HT-29 (cell line): ENCODE data around the gene MST1. TPM values are rescaled to one million over a fixed set of nuclear protein-coding genes. Genes with fewer than 3 reads are reported as not detected.

Experiments used
- DNase-seq: peaks from one replicate; pipeline ENCODE4 v3.0.0-alpha.2; 2015; ENCODE audit warnings: low spot score
- total RNA-seq: library from RNA; depleted of rRNA; stranded (reverse); fragments of >200 nt; shearing (Covaris generic); gene quantifications from 2 replicates; pipeline ENCODE4 v1.2.3, GENCODE V29; 2014

MST1 gene
- total RNA-seq, 1 experiment from 2014 or later: 2.2 TPM

DNA sequence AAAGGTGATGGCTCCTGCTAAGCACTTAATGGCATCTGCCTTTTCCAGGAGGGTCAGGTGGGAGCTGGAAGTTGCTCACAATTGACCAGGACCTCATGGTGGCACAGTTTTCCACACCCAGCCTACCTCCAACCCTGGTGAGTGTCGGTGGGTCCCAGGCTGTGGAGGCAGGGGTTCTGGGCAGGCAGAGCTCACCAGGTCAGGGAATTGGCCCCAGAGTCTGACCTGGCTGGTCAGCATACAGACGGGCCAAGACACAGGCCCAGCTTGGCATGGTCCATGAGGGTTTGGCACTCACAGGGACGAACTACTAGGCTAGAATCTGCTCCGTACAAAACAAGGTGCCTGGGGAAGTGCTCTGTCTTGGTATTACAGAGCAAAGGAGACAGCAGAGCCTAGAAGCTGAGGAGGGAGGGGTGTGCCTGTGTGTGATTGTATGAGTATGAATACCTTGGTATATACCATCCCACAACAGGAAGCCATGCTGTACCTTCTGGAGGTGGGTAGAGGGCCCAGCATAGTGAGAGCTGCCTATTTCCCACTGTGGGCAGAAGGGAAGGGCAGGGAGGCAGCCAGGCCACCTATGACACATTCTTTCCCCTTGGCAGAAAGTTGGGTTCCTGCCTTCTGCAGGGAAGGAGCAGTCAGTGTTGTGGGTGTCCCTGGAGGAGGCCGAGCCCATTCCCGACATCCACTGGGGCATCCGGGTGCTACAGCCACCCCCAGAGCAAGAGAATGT is 8.6 kb downstream of the MST1 start:
- no peak for DNase-seq

DNA sequence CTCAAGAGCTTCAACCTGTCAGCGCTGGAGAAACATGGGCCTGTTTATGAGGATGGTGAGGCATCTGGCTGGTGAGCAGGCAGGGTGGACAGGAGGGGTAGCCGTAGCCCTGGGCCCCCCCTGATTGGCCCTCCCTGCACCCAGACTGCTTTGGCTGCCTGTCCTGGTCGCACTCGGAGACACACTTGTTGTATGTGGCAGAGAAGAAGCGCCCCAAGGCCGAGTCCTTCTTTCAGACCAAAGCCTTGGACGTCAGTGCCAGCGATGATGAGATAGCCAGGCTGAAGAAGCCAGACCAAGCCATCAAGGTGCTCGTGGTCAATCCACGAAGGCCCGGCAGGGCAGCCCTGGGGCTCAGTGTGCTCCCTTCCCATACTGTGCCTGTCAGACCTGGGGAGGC is 13.4 kb downstream of the MST1 start:
- no peak for DNase-seq

DNA sequence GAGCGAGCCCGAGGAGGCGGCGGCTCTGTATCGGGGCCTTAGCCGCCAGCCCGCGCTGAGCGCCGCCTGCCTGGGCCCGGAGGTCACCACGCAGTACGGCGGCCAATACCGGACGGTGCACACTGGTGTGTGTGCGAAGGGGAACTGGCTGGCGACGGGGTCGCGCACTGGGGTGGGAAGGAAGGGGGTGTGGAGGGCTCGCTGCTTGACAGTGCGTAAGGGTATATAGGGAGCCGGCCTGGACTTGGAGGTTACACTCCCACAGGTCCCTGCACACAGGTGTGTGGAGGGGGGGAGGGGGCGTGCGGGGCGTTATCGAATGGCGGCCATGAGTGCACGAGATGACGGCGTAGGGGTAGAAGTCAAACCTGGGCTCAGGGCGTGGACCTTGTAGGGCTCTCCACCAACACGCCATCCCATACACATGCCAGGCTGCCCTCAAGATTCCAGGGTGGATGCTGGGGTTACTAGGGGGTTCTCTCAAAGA is 14.7 kb downstream of the MST1 start:
- no peak for DNase-seq

DNA sequence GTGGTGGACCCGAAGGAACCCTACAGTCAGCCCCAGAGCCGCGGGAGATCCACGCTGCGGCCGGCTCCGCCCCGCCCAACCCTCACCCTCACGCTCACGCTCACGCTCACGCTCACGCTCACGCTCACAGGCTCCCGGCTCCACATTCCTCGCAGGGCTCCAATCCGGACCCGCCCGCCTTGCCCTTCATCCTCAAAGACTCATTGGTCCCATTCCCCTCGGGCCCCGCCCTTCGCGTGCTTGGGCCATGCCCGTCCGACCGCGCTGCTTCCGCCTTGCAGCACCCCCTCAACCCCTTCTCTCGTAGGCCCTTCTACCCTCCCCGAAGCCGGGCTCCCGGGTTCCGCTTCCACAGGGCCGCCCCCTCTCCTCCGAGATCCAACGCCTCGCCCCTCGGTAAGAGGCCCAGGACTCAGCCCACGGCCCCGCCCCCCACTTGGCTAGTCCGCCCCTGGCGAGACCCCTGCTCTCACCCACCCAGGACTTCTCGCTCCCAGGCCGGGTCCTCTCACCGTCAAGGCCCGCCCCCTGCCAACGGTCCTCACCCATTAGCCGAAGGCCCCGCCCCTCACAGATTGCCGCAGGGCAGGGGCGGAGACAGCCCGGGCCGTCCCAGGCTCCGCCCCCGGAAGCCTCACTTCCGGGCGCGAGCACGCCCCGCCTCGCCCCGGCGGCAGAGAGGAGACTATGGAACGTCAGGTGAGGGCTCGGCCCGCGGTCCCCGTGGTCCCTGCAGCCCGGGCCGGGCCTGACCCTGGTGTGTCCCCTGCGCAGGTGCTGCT is 15.4 kb downstream of the MST1 start, which contains the start of gene APEH:
Gene APEH, plus strand, starts transcription at position 637 of the 782 bp plus-strand sequence. Its CDS starts 51 bp downstream, at position 688.
- peak; percentile 96 for DNase-seq

DNA sequence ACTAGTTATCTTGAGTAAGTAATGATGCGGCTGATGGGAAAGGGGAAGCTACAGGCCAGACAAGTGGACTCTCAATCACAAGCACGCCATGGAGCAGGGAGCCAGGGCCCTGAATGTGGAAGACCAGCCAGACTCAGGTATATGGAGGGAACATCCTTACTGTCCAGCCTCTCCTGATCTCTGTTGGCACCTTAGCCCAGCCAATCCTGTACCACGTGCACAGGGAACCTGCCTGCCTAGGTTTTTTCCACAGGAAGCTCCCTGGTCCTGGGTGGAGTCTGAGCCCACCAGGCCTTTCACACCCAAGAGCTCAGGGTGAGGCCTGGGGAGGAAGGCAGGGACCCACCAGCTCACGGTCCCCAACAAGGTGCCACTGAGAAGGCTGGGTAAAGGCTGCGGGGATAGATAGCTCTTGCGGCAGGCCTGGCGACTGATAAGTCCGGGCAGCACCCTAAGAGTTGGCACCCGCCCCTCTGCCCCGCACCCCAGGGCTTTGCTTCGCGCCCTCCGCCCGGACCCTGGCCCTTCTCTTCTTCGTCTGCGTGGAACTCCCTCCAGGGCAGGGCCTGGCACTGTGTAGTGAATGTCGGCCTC is 16.1 kb downstream of the MST1 start:
- peak; percentile 42 for DNase-seq

DNA sequence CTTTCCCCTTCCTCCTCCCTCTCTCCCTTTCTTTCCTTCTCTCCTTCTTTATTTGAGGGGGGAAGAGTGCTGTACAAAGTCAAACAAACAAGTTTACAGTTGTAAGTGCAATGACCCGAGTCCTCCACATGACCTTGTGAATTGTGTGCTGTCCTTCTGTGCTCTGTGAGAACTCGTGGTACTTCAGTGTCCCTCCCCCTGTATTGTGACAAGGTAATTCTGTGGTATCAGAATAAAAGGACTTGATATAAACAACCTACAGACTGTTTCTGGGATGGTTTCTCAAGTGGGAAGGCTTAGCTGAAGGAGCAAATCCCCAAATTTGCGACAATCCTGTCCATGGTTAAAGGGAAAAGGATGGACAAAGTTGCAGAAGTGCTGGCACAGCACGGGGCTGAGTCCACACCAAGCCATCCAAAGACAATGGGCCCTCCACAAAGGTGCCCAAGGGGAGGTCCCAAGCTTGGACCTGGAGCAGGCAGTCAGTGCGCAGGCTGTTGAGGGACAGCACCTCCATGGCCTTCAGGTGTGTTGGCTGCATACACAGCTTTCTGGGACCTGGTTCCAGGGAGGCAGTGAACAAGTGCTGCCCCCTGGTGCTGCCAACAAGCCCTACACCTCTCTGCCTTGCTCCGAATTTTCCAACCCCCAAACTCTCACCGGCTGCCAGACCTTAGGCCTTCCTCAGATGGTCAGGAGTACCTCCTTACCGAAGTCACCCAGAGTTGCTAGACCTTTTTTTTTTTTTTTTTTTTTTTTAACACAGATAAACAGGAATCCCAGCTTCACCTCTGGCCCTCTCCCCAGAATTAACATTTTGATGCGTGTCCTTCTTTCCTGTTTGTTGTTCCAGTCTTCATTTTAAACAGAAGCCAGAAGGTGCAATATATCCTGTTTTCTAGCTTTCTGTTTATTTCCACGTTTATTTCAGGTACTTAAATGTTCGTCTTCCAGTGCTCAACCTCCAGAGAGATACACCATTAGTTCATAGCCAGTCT is 17.7 kb downstream of the MST1 start:
- peak; percentile 73 for DNase-seq

DNA sequence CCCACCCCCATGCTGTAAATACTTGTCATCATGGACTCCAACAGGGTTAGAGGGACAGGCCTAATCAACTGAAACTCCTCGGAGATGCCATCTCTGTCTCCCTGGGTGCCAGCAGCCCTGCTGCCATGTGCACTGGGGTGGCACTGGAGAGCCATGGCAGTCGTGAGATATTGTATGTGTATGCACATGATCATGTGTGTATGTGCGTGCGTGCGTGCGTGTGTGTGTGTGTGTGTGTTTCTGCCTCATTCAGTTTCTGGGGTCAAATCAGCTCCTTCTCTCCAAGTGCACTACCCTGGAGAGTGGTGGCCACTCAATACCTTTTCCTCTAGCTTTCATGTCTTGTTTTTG is 18.4 kb downstream of the MST1 start:
- DNase-seq: no peak

DNA sequence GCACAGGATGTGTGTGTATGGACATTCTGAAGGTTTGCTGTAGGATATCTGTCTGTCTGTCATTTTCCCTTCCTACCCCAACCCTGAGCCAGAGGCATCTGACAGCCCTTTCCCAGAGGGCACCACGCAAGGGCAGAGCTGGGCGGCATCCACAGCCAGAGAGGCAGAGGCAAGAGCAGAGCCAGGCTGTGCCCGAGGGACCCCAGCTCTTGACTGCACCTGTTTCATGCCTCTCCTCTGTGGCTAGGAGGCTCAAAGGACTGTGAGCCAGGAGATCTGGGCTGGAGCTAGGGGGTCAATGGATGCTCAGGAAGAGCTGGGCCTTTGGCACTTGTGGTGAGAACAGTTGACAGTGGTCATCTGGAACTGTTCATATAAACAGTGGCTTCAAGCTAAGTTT is 19.9 kb downstream of the MST1 start:
- no peak for DNase-seq

DNA sequence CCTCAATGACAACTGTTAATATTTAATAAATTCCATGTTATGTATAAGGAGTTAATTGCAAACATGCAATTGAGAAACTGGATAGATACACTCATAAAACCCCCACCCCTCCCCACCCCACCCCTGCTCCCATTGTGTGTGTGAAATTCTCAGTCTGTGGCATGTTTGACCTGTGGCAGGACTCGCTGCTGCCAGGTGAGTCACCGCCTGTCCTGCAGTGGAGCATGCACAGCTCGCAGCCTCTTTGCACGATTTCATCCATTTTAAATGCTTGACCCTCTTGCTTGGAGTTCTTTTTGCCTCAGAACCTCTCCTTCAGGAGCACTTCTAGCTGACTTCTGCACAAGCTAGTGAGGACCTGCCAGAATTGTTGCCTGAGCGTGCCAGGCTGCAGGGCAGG is 20.4 kb downstream of the MST1 start:
- DNase-seq: peak; percentile 32

DNA sequence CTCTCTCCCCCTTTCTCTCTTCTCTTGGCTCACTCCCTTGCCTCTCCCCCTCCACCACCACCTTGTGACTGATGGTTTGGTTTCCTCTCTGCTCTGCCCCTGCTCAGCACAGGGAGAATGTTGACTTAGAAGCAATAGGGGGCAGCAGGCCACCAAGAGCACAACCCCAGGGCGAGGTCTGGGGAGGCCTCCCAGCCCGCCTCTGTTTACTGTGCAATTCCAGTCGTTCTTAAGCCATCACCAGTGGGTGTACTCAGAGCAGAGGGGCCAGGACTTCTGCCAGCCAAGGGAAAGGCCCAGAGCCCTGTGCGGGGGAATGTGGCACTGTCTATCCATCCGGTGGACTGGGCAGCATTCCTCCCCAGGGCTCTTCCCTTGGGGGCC is 20.9 kb downstream of the MST1 start:
- peak; percentile 5 for DNase-seq

DNA sequence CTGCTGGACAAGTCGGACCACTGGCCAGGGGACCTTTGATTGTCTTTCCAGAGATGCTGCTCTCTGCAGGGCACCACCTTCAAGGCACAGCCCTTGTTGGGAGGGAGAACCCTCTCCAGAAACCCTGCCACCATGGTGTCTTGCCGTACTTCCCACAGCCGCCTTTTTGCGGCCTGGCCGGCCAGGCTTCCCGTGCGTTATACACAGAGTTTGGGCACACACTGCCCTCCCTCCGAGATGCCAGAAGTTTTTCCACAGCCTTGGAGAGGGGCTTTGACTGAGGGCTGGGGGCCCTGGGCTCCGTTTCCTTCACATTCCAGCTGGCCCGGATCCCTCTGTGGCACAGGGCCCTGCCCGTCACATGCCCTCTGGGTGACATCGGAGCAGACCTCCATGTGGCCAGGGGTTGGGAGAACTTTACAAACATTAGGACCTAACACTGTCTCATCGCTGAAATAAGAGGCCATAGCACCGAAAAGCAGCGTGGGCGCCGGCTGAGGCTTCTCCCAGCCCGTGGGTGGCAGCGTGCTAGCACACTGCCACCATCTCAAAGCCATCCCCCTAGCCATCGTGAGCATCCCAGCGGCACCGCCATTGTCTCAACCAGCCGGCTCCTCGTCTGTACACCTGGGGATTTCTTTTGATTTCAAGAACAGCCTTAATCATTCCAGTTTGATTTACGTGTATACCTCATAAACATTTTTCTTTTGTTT is 21.4 kb downstream of the MST1 start:
- no peak for DNase-seq

DNA sequence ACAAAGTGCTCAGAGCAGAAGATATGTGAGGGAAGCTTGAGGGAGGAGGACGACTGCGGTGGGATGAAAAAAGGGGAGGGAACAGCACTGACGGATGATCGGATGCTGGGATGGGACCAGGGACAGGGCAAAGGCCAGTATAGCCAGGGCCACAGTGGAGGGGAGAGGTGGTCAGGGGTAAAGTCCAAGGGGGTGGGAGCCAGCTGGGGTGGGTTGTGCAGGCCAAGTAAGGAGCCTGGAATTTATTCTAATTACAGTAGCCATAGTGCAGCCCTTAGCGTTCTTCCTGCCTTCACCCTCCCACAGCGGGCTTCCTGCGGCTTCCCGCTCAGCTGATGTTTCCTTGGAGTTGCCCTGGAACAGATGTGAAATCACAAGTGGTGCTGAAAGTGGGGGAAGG is 22.7 kb downstream of the MST1 start:
- no peak for DNase-seq

DNA sequence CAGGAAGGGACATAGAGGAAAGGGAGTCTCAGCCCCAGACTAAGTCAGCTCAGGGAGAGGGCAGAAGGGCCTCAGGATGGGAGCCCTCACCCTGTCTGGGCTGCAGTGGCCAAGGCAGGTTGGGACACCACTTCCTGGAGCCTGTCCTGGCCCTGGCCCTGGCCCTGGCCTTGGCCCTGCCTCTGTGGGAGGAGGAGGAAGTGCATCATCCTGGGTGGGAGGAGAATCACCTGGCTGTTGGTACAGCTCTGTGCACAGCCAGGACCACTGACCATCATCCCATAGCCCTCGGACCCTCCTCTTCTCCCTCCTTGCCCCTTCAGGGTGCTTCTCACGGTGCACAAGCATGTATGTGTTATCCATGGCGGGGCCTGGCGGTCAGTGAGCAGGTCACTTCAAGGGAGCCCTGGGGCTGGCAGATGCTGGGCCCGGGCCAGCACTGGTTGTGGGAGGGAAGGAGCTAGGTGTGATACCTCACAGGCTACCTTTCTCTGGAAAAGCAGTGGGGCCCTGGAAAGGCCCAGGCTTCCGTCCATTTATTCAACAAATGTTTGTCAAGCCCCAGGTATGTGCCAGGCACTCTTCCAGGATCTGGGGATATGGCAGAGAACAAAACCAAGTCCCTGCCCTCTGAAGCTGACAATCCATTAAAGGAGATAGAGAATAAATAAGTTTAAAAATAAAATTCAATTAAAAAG is 23.3 kb downstream of the MST1 start:
- DNase-seq: no peak

DNA sequence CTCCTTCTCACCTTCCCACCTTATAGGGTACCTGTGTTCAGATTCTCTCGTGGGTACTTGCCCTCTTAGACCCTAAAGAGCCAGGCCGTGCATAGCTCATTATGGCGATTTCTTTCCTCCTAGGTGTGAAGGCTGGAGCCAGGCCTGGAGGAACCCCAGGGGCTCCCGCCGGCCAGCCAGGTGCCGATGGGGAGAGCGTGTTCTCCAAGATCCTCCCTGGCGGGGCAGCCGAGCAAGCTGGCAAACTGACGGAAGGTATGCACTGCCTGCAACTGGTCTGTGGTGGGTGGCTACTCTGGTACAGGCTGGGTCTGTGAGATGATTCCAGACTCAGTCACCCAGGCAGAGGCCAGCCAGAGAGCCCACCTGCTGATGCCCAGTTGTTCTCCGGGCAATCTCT is 25.0 kb downstream of the MST1 start:
- DNase-seq: no peak

DNA sequence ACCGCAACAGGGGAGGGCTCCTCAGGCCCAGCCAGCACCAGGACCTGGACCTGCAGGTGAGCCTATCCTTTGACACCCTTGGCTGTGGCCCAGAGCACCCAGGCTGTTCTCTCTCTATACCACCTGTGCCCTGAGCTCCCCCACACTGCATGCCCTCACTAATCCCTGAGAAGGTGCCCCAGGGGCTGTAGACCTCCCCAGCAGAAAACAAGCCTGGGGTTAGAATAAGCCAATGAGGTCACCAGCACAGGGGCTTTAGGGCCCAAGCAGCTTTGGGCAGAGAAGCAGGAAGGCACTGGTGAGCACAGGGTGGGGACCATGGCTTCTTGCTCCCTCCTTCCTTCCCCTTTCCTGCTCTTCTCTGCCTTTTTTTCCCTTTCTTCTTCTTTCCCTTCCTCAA is 25.4 kb downstream of the MST1 start:
- DNase-seq: no peak

DNA sequence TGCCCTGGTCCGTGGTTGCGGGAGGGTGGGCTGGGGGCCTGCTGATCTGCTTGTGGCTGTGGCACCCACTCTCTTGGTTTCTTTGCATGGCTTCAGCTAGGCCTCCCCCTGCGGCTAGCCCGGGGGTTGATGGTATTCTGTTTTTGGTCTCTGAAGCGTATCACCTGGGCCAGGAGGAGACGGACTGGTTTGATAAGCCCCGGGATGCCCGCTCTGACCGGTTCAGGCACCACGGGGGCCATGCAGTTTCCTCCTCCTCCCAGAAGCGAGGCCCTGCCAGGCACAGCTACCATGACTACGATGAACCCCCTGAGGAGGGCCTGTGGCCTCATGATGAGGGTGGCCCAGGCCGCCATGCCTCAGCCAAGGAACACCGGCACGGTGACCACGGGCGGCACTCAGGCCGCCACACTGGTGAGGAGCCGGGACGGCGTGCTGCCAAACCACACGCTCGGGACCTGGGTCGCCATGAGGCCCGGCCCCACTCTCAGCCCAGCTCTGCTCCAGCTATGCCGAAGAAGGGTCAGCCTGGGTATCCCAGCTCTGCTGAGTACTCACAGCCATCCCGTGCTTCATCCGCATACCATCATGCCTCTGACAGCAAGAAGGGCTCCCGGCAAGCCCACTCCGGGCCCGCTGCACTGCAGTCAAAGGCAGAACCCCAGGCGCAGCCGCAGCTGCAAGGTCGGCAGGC is 26.4 kb downstream of the MST1 start:
- DNase-seq: no peak

DNA sequence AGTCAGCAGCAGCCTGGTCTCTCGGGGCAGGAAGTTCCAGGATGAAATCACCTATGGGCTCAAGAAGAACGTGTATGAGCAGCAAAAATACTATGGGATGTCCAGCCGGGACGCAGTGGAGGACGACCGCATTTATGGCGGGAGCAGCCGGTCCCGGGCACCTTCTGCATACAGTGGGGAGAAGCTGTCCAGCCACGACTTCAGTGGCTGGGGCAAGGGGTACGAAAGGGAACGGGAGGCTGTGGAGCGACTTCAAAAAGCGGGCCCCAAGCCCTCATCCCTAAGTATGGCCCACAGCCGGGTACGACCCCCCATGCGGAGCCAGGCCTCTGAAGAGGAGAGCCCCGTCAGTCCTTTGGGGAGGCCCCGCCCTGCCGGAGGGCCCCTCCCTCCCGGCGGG is 27.3 kb downstream of the MST1 start:
- DNase-seq: no peak

DNA sequence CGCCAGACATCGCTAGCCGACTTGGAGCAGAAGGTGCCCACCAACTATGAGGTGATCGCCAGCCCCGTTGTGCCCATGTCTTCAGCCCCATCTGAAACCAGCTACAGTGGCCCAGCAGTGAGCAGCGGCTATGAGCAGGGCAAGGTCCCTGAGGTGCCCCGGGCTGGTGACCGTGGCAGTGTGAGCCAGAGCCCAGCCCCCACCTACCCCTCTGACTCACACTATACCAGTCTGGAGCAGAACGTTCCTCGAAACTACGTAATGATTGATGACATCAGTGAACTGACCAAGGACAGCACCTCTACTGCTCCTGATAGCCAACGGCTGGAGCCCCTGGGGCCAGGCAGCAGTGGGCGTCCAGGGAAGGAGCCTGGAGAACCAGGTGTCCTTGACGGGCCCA is 28.0 kb downstream of the MST1 start:
- DNase-seq: no peak

DNA sequence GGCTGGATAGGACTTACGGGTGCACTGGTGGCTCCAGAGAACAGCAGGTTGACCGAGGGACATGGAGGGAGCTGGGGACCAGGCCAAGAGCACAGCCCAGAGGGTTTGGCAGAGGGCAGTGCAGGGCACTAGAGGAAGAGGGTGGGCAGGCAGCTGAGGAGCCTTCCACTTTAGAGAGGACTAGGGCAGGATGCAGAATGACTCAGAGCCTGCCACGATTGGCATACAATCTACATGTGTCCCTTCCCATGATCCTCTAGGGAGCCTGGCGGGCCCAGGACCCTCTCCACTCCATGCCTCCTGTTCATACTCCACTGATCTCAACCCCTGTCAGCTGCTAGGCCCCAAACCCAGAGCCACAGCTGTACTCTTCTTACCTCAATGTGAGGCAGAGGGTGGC is 29.5 kb downstream of the MST1 start:
- no peak for DNase-seq

DNA sequence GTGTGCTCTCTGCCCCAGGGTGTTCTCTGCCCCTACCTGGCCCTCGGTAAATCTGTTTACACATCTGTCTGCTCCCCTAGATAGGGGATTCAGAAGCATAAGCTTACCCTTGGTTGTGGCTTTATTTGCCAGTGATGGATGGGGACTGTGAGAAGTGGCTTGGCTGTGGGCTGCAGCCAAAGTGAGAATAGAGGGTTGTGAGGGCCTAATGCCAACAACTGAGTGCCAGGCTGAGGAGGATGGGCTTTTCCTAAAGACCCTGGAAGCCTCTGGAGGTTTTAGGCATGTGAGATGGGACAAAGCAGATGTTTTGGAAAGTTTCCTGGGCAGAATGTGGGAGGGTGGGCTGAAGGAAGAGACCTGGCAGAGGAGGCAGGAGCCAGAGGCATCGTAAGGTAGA is 30.6 kb downstream of the MST1 start:
- DNase-seq: no peak
